ENCODE measurements around the gene B3GNT5.

DNA sequence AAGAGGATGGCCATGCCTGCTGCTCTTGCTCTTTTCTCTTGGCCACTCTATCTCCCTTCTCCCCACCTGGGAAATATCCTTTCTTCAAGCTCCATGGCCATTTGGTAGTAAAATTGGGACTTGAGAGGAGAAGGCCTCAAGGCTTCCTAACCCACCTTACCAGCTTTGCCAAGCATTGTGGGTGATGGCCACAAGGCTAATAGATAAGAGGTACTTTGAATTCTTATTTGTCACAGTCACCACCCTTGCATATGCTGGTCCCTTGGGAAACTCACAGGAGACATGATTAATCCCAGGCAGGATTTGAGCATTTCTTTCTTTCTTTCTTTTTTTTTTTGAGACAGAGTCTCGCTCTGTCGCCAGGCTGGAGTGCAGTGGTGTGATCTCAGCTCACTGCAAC lies 37.2 kb downstream of the B3GNT5 start:
- TF ChIP-seq, protein P1, sequence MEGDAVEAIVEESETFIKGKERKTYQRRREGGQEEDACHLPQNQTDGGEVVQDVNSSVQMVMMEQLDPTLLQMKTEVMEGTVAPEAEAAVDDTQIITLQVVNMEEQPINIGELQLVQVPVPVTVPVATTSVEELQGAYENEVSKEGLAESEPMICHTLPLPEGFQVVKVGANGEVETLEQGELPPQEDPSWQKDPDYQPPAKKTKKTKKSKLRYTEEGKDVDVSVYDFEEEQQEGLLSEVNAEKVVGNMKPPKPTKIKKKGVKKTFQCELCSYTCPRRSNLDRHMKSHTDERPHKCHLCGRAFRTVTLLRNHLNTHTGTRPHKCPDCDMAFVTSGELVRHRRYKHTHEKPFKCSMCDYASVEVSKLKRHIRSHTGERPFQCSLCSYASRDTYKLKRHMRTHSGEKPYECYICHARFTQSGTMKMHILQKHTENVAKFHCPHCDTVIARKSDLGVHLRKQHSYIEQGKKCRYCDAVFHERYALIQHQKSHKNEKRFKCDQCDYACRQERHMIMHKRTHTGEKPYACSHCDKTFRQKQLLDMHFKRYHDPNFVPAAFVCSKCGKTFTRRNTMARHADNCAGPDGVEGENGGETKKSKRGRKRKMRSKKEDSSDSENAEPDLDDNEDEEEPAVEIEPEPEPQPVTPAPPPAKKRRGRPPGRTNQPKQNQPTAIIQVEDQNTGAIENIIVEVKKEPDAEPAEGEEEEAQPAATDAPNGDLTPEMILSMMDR (conservative IDR thresholded peaks at IDR 0.05; ENCODE audit: low read depth in 2 of 2), result no peak
- TF ChIP-seq, protein P2, sequence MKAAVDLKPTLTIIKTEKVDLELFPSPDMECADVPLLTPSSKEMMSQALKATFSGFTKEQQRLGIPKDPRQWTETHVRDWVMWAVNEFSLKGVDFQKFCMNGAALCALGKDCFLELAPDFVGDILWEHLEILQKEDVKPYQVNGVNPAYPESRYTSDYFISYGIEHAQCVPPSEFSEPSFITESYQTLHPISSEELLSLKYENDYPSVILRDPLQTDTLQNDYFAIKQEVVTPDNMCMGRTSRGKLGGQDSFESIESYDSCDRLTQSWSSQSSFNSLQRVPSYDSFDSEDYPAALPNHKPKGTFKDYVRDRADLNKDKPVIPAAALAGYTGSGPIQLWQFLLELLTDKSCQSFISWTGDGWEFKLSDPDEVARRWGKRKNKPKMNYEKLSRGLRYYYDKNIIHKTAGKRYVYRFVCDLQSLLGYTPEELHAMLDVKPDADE (IDR thresholded peaks at IDR 0.05), result no peak
- TF ChIP-seq EZH2 (IDR thresholded peaks at IDR 0.05; ENCODE audit: low read depth, unreplicated experiment), result no peak
- no peak for TF ChIP-seq POLR2AphosphoS5 (IDR thresholded peaks at IDR 0.05; ENCODE audit: low read depth)
- no peak for TF ChIP-seq CREB1 (CRISPR knock-in tag; IDR thresholded peaks at IDR 0.05; ENCODE audit: low read depth)
- TF ChIP-seq, protein P3, sequence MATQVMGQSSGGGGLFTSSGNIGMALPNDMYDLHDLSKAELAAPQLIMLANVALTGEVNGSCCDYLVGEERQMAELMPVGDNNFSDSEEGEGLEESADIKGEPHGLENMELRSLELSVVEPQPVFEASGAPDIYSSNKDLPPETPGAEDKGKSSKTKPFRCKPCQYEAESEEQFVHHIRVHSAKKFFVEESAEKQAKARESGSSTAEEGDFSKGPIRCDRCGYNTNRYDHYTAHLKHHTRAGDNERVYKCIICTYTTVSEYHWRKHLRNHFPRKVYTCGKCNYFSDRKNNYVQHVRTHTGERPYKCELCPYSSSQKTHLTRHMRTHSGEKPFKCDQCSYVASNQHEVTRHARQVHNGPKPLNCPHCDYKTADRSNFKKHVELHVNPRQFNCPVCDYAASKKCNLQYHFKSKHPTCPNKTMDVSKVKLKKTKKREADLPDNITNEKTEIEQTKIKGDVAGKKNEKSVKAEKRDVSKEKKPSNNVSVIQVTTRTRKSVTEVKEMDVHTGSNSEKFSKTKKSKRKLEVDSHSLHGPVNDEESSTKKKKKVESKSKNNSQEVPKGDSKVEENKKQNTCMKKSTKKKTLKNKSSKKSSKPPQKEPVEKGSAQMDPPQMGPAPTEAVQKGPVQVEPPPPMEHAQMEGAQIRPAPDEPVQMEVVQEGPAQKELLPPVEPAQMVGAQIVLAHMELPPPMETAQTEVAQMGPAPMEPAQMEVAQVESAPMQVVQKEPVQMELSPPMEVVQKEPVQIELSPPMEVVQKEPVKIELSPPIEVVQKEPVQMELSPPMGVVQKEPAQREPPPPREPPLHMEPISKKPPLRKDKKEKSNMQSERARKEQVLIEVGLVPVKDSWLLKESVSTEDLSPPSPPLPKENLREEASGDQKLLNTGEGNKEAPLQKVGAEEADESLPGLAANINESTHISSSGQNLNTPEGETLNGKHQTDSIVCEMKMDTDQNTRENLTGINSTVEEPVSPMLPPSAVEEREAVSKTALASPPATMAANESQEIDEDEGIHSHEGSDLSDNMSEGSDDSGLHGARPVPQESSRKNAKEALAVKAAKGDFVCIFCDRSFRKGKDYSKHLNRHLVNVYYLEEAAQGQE (IDR thresholded peaks at IDR 0.05; ENCODE audit: unreplicated experiment), result no peak
- TF ChIP-seq EZH2phosphoT487 (IDR thresholded peaks at IDR 0.05; ENCODE audit: unreplicated experiment), result no peak
- TF ChIP-seq JUNB (IDR thresholded peaks at IDR 0.05; ENCODE audit: unreplicated experiment), result no peak
- TF ChIP-seq STAT1 (IDR thresholded peaks at IDR 0.05; ENCODE audit: unreplicated experiment), result no peak
- TF ChIP-seq NANOG (IDR thresholded peaks at IDR 0.05; ENCODE audit: borderline replicate concordance), result no peak
- TF ChIP-seq ZNF331 (CRISPR knock-in tag; IDR thresholded peaks at IDR 0.05; ENCODE audit: low read depth), result no peak
- TF ChIP-seq, protein P4, sequence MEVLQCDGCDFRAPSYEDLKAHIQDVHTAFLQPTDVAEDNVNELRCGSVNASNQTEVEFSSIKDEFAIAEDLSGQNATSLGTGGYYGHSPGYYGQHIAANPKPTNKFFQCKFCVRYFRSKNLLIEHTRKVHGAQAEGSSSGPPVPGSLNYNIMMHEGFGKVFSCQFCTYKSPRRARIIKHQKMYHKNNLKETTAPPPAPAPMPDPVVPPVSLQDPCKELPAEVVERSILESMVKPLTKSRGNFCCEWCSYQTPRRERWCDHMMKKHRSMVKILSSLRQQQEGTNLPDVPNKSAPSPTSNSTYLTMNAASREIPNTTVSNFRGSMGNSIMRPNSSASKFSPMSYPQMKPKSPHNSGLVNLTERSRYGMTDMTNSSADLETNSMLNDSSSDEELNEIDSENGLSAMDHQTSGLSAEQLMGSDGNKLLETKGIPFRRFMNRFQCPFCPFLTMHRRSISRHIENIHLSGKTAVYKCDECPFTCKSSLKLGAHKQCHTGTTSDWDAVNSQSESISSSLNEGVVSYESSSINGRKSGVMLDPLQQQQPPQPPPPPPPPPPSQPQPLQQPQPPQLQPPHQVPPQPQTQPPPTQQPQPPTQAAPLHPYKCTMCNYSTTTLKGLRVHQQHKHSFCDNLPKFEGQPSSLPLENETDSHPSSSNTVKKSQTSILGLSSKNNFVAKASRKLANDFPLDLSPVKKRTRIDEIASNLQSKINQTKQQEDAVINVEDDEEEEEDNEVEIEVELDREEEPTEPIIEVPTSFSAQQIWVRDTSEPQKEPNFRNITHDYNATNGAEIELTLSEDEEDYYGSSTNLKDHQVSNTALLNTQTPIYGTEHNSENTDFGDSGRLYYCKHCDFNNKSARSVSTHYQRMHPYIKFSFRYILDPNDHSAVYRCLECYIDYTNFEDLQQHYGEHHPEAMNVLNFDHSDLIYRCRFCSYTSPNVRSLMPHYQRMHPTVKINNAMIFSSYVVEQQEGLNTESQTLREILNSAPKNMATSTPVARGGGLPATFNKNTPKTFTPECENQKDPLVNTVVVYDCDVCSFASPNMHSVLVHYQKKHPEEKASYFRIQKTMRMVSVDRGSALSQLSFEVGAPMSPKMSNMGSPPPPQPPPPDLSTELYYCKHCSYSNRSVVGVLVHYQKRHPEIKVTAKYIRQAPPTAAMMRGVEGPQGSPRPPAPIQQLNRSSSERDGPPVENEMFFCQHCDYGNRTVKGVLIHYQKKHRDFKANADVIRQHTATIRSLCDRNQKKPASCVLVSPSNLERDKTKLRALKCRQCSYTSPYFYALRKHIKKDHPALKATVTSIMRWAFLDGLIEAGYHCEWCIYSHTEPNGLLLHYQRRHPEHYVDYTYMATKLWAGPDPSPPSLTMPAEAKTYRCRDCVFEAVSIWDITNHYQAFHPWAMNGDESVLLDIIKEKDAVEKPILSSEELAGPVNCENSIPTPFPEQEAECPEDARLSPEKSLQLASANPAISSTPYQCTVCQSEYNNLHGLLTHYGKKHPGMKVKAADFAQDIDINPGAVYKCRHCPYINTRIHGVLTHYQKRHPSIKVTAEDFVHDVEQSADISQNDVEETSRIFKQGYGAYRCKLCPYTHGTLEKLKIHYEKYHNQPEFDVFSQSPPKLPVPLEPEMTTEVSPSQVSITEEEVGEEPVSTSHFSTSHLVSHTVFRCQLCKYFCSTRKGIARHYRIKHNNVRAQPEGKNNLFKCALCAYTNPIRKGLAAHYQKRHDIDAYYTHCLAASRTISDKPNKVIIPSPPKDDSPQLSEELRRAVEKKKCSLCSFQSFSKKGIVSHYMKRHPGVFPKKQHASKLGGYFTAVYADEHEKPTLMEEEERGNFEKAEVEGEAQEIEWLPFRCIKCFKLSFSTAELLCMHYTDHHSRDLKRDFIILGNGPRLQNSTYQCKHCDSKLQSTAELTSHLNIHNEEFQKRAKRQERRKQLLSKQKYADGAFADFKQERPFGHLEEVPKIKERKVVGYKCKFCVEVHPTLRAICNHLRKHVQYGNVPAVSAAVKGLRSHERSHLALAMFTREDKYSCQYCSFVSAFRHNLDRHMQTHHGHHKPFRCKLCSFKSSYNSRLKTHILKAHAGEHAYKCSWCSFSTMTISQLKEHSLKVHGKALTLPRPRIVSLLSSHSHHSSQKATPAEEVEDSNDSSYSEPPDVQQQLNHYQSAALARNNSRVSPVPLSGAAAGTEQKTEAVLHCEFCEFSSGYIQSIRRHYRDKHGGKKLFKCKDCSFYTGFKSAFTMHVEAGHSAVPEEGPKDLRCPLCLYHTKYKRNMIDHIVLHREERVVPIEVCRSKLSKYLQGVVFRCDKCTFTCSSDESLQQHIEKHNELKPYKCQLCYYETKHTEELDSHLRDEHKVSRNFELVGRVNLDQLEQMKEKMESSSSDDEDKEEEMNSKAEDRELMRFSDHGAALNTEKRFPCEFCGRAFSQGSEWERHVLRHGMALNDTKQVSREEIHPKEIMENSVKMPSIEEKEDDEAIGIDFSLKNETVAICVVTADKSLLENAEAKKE (CRISPR knock-in tag; IDR thresholded peaks at IDR 0.05), result no peak
